CD14-positive monocyte (primary cell): ENCODE measurements around the gene ARL16. TPM values are rescaled to one million over a fixed set of nuclear protein-coding genes. Genes with fewer than 3 reads are reported as not detected.

Experiments
- DNase-seq, 3 donors: peaks; one replicate each; pipeline ENCODE4 v3.0.0-alpha.2; 2011 to 2022
- H2AFZ ChIP-seq: 2 replicates; pipeline ENCODE4 v1.6.0; 2012; ENCODE audit warnings: mild to moderate bottlenecking, low read depth, low read length, inconsistent platforms; ENCODE audit not compliant: insufficient read depth, poor library complexity, severe bottlenecking
- H3K27ac ChIP-seq, 2 donors: 1 replicate in 1 of 2; 2 replicates in 1 of 2; pipeline ENCODE4 v1.5.1; 2012 to 2013; ENCODE audit warnings: low read length in 2 of 2, control low read depth in 1 of 2, inconsistent platforms in 1 of 2, low read depth in 1 of 2, mild to moderate bottlenecking in 1 of 2
- H3K27me3 ChIP-seq, 2 donors: one replicate each; pipeline versions ENCODE4 v1.6.0 to v1.6.1; 2011 to 2013; ENCODE audit warnings: low read length in 2 of 2; ENCODE audit not compliant: control insufficient read depth in 2 of 2, insufficient read depth in 2 of 2
- H3K36me3 ChIP-seq, 2 donors: replicated peaks in 1 of 2; 1 replicate in 1 of 2; 2 replicates in 1 of 2; pipeline versions ENCODE4 v1.5.1 to v1.6.1; 2012 to 2013; ENCODE audit warnings: low read length in 2 of 2, control low read depth in 1 of 2, inconsistent platforms in 1 of 2, mild to moderate bottlenecking in 1 of 2; ENCODE audit not compliant: insufficient read depth in 2 of 2, control insufficient read depth in 1 of 2
- H3K4me1 ChIP-seq, 2 donors: 1 replicate in 1 of 2; 2 replicates in 1 of 2; pipeline versions ENCODE4 v1.5.1 to v1.6.1; 2012 to 2013; ENCODE audit warnings: low read length in 2 of 2, control low read depth in 1 of 2, inconsistent platforms in 1 of 2, mild to moderate bottlenecking in 1 of 2, moderate library complexity in 1 of 2; ENCODE audit not compliant: insufficient read depth in 2 of 2, control insufficient read depth in 1 of 2
- H3K4me2 ChIP-seq: replicated peaks from 2 replicates; pipeline ENCODE3; 2012; ENCODE audit warnings: low read length, moderate library complexity, mild to moderate bottlenecking; ENCODE audit not compliant: poor library complexity, severe bottlenecking; ENCODE audit errors: extremely low read depth
- H3K4me3 ChIP-seq, 3 experiments: fragments of 200-600 bp in 1 of 3; sonication (generic) in 1 of 3; replicated peaks in 1 of 3; 1 replicate in 2 of 3; 2 replicates in 1 of 3; pipeline ENCODE4 v1.5.1; 2011 to 2013; ENCODE audit warnings: low read length in 3 of 3, mild to moderate bottlenecking in 3 of 3, control low read depth in 2 of 3, low read depth in 2 of 3, inconsistent platforms in 1 of 3, moderate library complexity in 1 of 3
- H3K79me2 ChIP-seq: 2 replicates; pipeline ENCODE4 v1.6.0; 2012; ENCODE audit warnings: mild to moderate bottlenecking, control low read depth, inconsistent platforms, low read length, moderate library complexity; ENCODE audit not compliant: insufficient read depth
- H3K9ac ChIP-seq: 2 replicates; pipeline ENCODE4 v1.6.0; 2017; ENCODE audit warnings: low read length, mild to moderate bottlenecking; ENCODE audit not compliant: insufficient read depth, poor library complexity, severe bottlenecking
- H3K9me3 ChIP-seq, 2 donors: replicated peaks in 1 of 2; 1 replicate in 1 of 2; 2 replicates in 1 of 2; pipeline versions ENCODE4 v1.5.1 to v1.6.1; 2012 to 2013; ENCODE audit warnings: low read length in 2 of 2, control low read depth in 1 of 2; ENCODE audit not compliant: control insufficient read depth in 1 of 2, insufficient read depth in 1 of 2
- H4K20me1 ChIP-seq: 2 replicates; pipeline ENCODE4 v1.6.0; 2012; ENCODE audit warnings: mild to moderate bottlenecking, low read length, control low read depth, moderate library complexity; ENCODE audit not compliant: insufficient read depth
- H3K27ac Mint-ChIP-seq, 7 donors: one replicate each; pipeline ENCODE4 v1.8.0; 2020; ENCODE audit warnings: mild to moderate bottlenecking in 7 of 7, mixed read lengths in 7 of 7, moderate library complexity in 6 of 7, inconsistent platforms in 2 of 7
- H3K27me3 Mint-ChIP-seq, 3 donors: one replicate each; pipeline ENCODE4 v1.8.0; 2021 to 2022; ENCODE audit warnings: low read depth in 3 of 3, mild to moderate bottlenecking in 3 of 3, mixed read lengths in 3 of 3, moderate library complexity in 3 of 3, inconsistent platforms in 1 of 3
- H3K36me3 Mint-ChIP-seq, 2 donors: one replicate each; pipeline ENCODE4 v1.8.0; 2020; ENCODE audit warnings: mixed read lengths in 2 of 2, inconsistent platforms in 1 of 2, mild to moderate bottlenecking in 1 of 2
- H3K4me1 Mint-ChIP-seq: one replicate; pipeline ENCODE4 v1.8.0; 2020; ENCODE audit warnings: mild to moderate bottlenecking, mixed read lengths
- H3K4me3 Mint-ChIP-seq, 2 donors: one replicate each; pipeline ENCODE4 v1.8.0; 2020; ENCODE audit warnings: mild to moderate bottlenecking in 2 of 2, mixed read lengths in 2 of 2, moderate library complexity in 1 of 2
- H3K9me3 Mint-ChIP-seq, 7 donors: one replicate each; pipeline ENCODE4 v1.8.0; 2020 to 2022; ENCODE audit warnings: mixed read lengths in 7 of 7, mild to moderate bottlenecking in 6 of 7, moderate library complexity in 6 of 7, inconsistent platforms in 2 of 7
- CTCF ChIP-seq: fragments of 200-600 bp; IDR thresholded peaks from one replicate; pipeline ENCODE4 v1.8.0; 2022; ENCODE audit warnings: antibody characterized with exemption, mild to moderate bottlenecking
- WGBS: methylation state at CpG from one replicate; pipeline ENCODE4 v1.1.5; 2013; ENCODE audit warnings: missing lambda C conversion rate; ENCODE audit not compliant: insufficient coverage; 5-methylcytosine and 5-hydroxymethylcytosine counted together
- intact Hi-C, 2 donors: fragments of 100-400 bp; cut with micrococcal nuclease; formaldehyde crosslinking; loops; one replicate each; pipeline versions ENCODE4 v1.15.0 to v1.15.1; 2023
- polyA plus RNA-seq, 3 donors: library from polyadenylated mRNA; depleted of rRNA in 1 of 3; unstranded in 2 of 3; stranded (reverse) in 1 of 3; fragments of 300-500 nt in 2 of 3; fragments of >200 nt in 1 of 3; fragmentation: Illumina TruSeq in 2 of 3; gene quantifications; 1 replicate in 2 of 3; 2 replicates in 1 of 3; pipeline ENCODE4 v1.2.3, GENCODE V29; 2012 to 2021

Gene ARL16
- polyA plus RNA-seq, 3 donors = 17.6 to 43.0 (median 28.7) TPM

GRCh38 chr17:81690066-81690465, 6.5 kb upstream of the ARL16 start:
- WGBS = 96% methylated on average over 15 of the region's 18 CpGs
- H3K4me1 ChIP-seq = peaks cover 4 to 6% of the 10 kb centered on the region in 2 donors
- Mint-ChIP-seq H3K4me1 (peaks cover 8% of the 10 kb centered on the region), H3K27me3 (no peaks in the 10 kb centered on the region), H3K4me3 (no peak overlapping the region), H3K36me3 (peaks cover 62 to 97% of the 10 kb centered on the region in 2 donors), H3K27ac (peak overlapping the region in 2 of 7 donors; percentile 33 to 60), H3K9me3 (no peaks in the 10 kb centered on the region)
- H3K79me2 ChIP-seq = peaks cover 60% of the 10 kb centered on the region
- DNase-seq = no peak
- no peak overlapping the region for H3K27ac ChIP-seq
- no peak overlapping the region for H3K9ac ChIP-seq
- no peaks in the 10 kb centered on the region for H3K27me3 ChIP-seq
- peaks cover 100% of the 10 kb centered on the region for H4K20me1 ChIP-seq
- H3K36me3 ChIP-seq = peaks cover 96 to 99% of the 10 kb centered on the region in 2 donors
- no peaks in the 10 kb centered on the region for H3K9me3 ChIP-seq
- H2AFZ ChIP-seq = no peak overlapping the region
- intact Hi-C loops = no loop called here
- no peak for TF ChIP-seq CTCF
- no peak overlapping the region for H3K4me3 ChIP-seq
- H3K4me2 ChIP-seq = no peak overlapping the region

GRCh38 chr17:81688616-81689015, 5.0 kb upstream of the ARL16 start:
- no peak overlapping the region for H3K27ac ChIP-seq
- WGBS = 92% methylated on average over 14 of the region's 14 CpGs
- H3K9me3 Mint-ChIP-seq = no peaks in the 10 kb centered on the region
- peaks cover 73% of the 10 kb centered on the region for H3K79me2 ChIP-seq
- peaks cover 94% of the 10 kb centered on the region for H4K20me1 ChIP-seq
- peaks cover 16% of the 10 kb centered on the region for H3K4me1 Mint-ChIP-seq
- H3K4me3 Mint-ChIP-seq = no peak overlapping the region
- no peak overlapping the region for H2AFZ ChIP-seq
- intact Hi-C loops = no loop called here
- DNase-seq = no peak
- no peak overlapping the region for H3K4me2 ChIP-seq
- H3K27me3 ChIP-seq = no peaks in the 10 kb centered on the region
- peaks cover 0 to 1% (median 0%) of the 10 kb centered on the region in 3 donors for H3K27me3 Mint-ChIP-seq
- H3K36me3 Mint-ChIP-seq = peaks cover 61 to 84% of the 10 kb centered on the region in 2 donors
- no peak overlapping the region for H3K4me3 ChIP-seq
- H3K36me3 ChIP-seq = peaks cover 82 to 84% of the 10 kb centered on the region in 2 donors
- H3K4me1 ChIP-seq = peaks cover 13 to 15% of the 10 kb centered on the region in 2 donors
- no peak for TF ChIP-seq CTCF
- H3K9ac ChIP-seq = no peak overlapping the region
- H3K27ac Mint-ChIP-seq = peak overlapping the region in 2 of 7 donors; percentile 28 to 40
- no peaks in the 10 kb centered on the region for H3K9me3 ChIP-seq
